LNCaP clone FGC (cell line): ENCODE data around the gene RNF40.

Experiments used
- DNase-seq: peaks from one replicate; pipeline ENCODE4 v3.0.0-alpha.2; 2011; ENCODE audit warnings: low read depth
- H3K4me3 ChIP-seq: 2 replicates; pipeline ENCODE4 v1.5.1; 2011; ENCODE audit warnings: mild to moderate bottlenecking, low read depth, low read length, control low read depth
- CTCF ChIP-seq: IDR thresholded peaks from 2 replicates; pipeline ENCODE4 v1.5.1; 2012; ENCODE audit warnings: mild to moderate bottlenecking; ENCODE audit not compliant: control insufficient read depth, insufficient read depth; ENCODE audit errors: extremely low read depth

The RNF40 gene

DNA sequence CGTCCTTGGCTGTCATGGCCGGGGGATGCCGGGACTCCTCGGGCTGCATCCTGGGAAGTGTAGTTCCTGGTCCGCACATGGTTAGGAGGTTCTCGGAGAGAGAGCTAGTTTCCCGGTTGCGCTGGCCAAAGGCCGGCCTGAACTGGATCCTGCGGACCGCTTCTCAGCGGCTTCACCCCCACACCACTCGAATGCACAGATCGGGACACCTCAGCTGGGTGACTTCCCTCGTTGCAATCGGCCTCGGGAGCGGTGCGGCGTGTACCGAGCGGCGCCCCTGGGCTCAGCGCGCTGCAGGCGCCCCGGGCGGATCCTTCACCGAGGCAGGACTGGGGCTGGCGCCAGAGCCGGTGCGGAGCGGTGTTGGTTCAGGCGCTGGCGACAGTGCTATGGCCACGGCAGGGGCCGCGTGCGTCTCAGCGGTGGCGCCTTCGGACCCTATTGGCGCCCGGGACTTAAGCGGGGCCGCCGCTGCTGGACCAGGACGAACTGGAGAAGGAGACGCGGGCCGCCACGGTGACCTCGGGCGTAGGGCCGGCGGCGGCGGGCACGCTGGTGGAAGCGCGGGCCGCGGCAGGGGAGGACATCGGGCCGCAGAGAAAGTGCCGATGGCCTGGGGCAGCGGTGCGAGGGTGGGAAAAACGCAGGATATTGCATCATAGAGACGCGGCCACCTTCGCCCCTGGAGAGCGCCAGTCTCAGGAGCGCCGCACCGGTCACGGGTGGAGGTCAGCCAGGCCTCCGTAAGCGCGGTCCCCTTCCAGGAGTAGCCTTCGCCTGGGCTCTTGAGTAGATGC is 13.5 kb downstream of the RNF40 start:
- DNase-seq: peak; percentile 49
- TF ChIP-seq CTCF: no peak
- H3K4me3 ChIP-seq: peak overlapping the region; percentile 88

GRCh38 chr16:30777591-30778297 is 15.6 kb downstream of the RNF40 start:
- TF ChIP-seq CTCF: no peak
- no peak overlapping the region for H3K4me3 ChIP-seq
- no peak for DNase-seq

DNA sequence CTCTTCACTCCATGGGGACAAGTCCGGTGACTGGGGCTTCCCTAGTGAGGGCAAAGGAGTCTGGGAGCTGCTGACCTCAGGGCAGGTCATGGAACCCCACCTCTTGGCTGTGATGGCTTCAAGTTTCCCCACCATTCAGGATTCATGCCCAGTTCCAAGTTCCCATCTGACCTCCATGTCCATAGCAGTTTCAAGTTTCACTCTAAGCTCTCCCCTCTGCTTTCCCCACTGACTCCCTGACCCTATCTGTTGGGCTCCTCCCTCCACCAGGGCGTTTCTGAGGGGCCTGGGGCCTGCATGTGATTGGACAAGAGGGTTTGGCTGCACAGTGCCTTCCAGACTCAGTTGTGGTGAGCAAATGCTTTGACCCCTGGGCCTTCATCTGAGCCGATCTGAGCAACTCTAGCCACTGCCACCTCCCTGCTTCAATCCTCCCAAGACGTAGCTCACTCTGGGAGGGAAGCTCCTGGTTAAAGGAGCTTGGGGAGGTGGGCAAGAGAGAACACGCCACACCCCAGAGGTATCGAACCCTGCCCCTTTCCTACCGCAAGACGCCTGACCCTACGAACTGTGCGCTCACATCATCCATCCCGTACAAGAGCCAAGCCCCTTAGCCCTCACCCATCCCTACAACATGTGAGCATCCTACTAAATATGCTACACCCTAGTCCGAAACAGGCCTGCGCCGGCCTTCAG is 16.6 kb downstream of the RNF40 start:
- DNase-seq: no peak
- no peak for TF ChIP-seq CTCF
- H3K4me3 ChIP-seq: no peak overlapping the region

DNA sequence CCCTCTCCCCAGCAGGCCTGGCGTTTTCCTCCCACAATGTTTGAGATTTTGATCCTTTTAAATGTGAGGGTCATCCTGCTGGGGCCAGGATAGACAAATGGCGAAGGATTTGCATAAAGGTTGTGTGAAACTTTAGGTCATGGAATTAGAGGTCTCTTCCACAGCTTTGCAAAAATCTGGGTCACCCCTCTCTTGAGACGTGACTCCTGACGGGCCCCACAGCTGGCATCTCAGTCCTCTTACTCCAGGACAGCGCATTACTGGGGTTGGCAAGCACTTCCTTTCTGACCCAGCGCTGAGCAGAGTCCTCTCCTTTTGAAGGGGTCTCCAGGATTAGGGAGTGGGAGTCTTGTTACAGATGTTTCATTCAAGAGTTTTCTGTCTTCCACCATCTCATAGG is 17.5 kb downstream of the RNF40 start:
- DNase-seq: no peak
- H3K4me3 ChIP-seq: no peak overlapping the region
- TF ChIP-seq CTCF: no peak

DNA sequence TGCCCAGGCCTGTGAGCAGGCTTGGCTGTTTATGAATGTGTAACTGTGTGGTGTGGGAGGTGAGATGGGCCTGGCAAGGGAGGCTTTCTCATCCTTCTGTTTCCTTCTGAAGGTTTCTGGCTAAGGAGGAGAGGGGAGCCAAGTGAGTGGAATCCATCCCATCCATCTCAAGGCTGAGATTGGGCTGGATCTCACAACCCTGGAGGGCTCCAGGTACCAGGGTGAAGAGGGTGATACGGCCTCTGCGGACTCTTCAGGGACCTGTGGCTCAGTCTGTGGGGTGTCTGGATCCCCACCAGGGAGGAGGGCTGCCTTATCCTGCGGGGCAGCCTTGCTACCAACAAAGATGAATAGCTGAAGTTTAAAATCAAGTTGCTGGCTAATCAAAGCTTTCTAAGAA is 17.9 kb downstream of the RNF40 start:
- TF ChIP-seq CTCF: no peak

GRCh38 chr16:30780549-30780948 is 18.4 kb downstream of the RNF40 start:
- no peak for TF ChIP-seq CTCF
- DNase-seq: no peak

More for the DNA sequence above, 17.9 kb downstream of the RNF40 start:
- no peak overlapping the region for H3K4me3 ChIP-seq
- DNase-seq: no peak

More at GRCh38 chr16:30780549-30780948, 18.4 kb downstream of the RNF40 start:
- no peak overlapping the region for H3K4me3 ChIP-seq
